Stimulated activated CD8-positive, alpha-beta memory T cell treated with anti-CD3 and anti-CD28 coated beads, Interleukin-12 subunit alpha, Interleukin-12 subunit beta, amount 100 ng/mL, for 4 hours (primary cell): ENCODE data around the gene MKLN1.

Source experiments
- DNase-seq: peaks from one replicate; pipeline ENCODE4 v3.0.0-alpha.2; 2020; ENCODE audit warnings: low read depth

MKLN1 gene

GRCh38 chr7:131354390-131354789 is 26.7 kb downstream of the MKLN1 start:
- DNase-seq: no peak

- DNase-seq: no peak
These were observed 28.5 kb downstream of the MKLN1 start for GRCh38 chr7:131355917-131356777.

- no peak for DNase-seq
These were observed 29.7 kb downstream of the MKLN1 start for GRCh38 chr7:131357282-131357880.

GRCh38 chr7:131358636-131359035 is 31.0 kb downstream of the MKLN1 start:
- no peak for DNase-seq

GRCh38 chr7:131359136-131359776 is 31.6 kb downstream of the MKLN1 start:
- no peak for DNase-seq

- no peak for DNase-seq
These were observed 36.0 kb downstream of the MKLN1 start for GRCh38 chr7:131363719-131364118.

- DNase-seq: no peak
These were observed 37.2 kb downstream of the MKLN1 start for GRCh38 chr7:131364767-131365344.

- DNase-seq: no peak
These were observed 38.2 kb downstream of the MKLN1 start for GRCh38 chr7:131365838-131366237.

- no peak for DNase-seq
These were observed 41.7 kb downstream of the MKLN1 start for GRCh38 chr7:131369354-131369753.

- no peak for DNase-seq
These were observed 42.9 kb downstream of the MKLN1 start for GRCh38 chr7:131370523-131370968.

GRCh38 chr7:131371411-131371810 is 43.7 kb downstream of the MKLN1 start:
- DNase-seq: no peak

- no peak for DNase-seq
These were observed 44.9 kb downstream of the MKLN1 start for GRCh38 chr7:131372554-131372953.

- no peak for DNase-seq
These were observed 47.1 kb downstream of the MKLN1 start for GRCh38 chr7:131374821-131375220.

- DNase-seq: no peak
These were observed 53.6 kb downstream of the MKLN1 start for GRCh38 chr7:131381069-131381838.

- DNase-seq: no peak
These were observed 56.0 kb downstream of the MKLN1 start for GRCh38 chr7:131383417-131384285.

- no peak for DNase-seq
These were observed 56.6 kb downstream of the MKLN1 start for GRCh38 chr7:131384286-131384635.

GRCh38 chr7:131385039-131385605 is 57.4 kb downstream of the MKLN1 start:
- no peak for DNase-seq

GRCh38 chr7:131388126-131388525 is 60.5 kb downstream of the MKLN1 start:
- DNase-seq: no peak

- DNase-seq: no peak
These were observed 62.6 kb downstream of the MKLN1 start for GRCh38 chr7:131390275-131390674.

GRCh38 chr7:131391145-131391544 is 63.5 kb downstream of the MKLN1 start:
- no peak for DNase-seq
